NCI-H748 (cell line): ENCODE results near the gene EIF2B4.
"Not testable (repeated sequence)": the region's sequence is repeated elsewhere in the genome, so short reads cannot be mapped to it uniquely, and the experiment has no call there.

Experiments used
- DNase-seq: peaks from one replicate; lab custom pipeline; 2025; ENCODE audit not compliant: unreplicated experiment; lab: John Stamatoyannopoulos, UW

The EIF2B4 gene

DNA sequence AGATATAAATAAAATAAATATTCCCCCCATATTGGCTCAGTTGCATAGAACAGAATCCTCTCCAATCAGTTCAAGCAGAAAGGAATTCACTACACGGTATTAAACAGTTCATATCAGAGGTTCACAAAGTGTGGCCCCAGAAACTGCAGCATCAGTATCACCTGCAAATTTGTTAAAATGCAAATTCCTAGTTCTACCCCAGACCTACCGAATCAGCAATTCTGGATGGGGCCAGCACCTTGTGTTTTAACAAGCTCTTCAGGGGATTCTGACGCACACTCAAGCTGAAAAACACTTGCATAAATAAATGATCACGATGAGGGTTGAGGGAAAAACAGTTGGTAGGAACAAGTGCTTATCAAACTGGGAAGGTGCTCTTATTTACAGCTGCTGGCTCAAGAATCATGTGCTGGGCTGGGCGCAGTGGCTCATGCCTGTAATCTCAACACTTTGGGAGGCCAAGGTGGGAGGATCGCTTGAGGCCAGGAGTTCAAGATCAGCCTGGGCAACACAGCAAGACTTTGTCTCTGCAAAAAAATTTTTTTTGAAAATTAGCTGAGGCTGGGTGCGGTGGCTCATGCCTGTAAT is 19.9 kb downstream of the EIF2B4 start:
- no peak for DNase-seq

DNA sequence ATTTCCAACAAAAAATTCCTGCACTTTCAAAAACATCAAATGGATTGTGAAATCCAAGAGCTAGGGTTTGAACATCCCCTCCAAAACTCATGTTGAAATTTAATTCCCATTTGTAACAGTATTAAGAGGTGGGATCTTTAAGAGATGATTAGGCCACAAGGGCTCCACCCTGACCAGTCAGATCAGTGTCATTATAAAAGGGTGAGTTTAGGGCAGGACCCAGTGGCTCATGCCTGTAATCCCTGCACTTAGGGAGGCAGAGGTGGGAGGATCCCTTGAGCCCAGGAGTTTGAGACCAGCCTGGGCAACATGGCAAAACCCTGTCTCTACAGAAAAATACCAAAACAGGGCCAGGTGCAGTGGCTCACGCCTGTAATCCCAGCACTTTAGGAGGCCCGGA is 22.5 kb downstream of the EIF2B4 start:
- no peak for DNase-seq

DNA sequence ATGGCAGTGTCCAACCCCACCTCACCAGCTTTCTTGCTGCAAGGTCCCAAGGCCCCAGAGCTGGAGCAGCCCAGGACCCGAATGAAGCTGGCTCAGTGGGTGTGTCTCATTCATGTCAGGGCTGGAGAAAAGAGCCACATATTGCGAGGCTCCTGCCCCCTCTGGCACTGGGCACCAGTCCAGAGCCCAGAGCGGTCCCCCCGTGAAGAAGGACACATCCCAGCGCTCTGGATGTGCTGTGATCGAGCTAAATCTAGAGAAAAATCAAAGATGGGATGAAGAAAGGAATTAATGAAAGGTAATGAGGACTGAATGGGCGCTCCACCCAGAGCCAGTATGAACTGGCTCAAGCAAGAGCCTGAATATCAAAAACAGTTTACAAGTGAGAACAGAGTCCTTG is 34.0 kb downstream of the EIF2B4 start:
- no peak for DNase-seq

GRCh38 chr2:27335311-27335710 is 34.8 kb downstream of the EIF2B4 start:
- no peak for DNase-seq

DNA sequence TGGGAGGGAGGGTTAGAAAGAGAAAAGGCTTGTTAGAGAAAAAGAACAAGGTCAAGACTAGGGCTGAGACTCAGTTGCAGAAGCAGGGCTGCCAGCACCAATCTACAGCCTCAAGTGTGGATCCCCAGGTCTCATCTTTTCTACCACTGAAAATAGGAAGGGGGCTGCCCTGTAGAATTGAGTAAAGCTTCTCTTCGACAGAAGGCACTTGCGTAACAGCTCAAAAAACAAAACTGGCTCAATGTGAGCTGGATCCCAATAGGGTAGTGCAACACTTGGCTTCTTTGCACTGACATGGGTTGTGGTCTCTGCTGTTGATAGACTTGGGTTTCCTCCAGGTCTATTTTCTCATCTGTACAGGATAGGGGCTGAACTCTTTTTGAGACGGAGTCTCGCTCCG is 45.4 kb downstream of the EIF2B4 start:
- DNase-seq: no peak

GRCh38 chr2:27323596-27324285 is 46.4 kb downstream of the EIF2B4 start:
- DNase-seq: peak; percentile 19

DNA sequence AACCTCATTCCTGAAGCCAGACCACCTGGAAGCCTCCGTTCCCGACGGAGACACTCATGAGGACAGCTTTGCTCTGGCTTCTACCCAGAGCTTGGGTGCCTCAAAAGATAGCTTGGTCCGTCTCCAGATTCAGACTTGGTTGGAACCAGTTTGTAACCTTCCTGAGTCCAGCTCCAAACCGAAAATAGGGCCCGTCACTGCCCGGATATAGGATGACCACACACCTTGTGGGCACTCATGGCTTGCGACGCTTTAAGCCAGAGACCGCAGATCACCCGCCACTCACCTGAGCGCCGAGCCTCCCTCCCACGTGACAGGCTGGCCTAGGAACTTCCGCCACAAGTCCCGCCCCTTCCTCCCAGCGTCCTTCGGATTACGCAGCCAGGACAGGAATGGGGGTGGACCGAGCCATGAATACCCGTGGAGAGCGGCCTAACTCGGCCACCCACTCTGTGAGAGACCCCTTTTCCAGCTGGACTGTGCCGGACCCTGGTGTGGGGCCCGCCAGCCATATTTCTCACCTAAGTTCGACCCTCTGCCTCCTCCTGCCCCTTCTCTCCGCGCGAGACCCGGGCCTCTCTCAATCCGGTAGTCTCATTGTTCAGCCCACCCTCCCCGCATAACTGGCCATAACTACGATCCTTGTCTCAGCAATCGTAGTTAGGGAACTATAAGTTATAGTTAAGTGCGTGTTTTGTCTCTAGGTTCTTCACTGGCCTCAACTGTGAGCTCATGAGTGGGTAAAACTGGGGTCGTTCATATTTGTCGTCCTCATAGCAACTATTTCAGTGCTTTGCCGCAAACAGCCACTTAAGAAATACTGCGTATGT is 47.2 kb downstream of the EIF2B4 start, which contains the start of gene MPV17:
TSS of gene MPV17 (minus strand) at position 332 of the 830 bp plus-strand sequence. CDS start 580 bp downstream, outside the sequence.
- DNase-seq: peak; percentile 93

DNA sequence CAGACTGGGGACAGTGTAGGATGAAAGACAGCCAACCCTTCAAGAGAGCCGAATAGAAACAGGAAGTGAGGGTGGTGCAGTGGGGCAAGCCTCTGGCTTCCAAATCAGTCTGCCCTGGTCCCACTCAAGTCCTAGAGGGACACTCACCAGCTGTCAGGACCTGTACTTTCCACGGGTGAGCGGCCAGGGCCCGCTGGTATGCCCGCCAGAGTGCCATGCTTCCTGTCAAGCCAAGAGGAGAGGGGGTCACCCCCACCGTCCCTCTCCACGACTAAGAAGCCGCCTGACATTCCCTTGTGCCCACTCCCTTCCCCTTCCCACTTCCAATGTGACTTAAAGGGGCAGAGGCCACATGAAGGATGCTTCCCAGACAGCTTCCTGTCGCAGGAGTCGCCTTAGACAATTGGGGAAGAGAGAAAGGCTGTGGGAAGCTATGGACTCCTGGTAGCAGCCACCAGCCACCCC is 47.8 kb downstream of the EIF2B4 start:
- DNase-seq: peak; percentile 31

GRCh38 chr2:27320958-27321543 is 49.1 kb downstream of the EIF2B4 start:
- DNase-seq: peak; percentile 17

DNA sequence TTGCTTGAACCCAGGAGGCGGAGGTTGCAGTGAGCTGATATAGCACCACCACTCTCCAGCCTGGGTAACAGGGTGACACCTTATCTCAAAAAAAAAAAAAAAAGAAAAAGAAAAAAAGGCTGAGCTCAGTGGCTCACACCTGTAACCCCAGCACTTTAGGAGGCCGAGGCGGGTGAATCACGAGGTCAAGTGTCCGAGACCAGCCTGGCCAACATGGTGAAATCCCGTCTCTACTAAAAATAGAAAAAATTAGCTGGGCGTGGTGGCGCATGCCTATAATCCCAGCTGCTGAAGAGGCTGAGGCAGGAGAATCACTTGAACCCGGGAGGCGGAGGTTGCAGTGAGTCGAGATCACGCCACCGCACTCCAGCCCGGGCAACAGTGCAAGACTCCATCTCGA is 50.3 kb downstream of the EIF2B4 start:
- not testable (repeated sequence) for DNase-seq

DNA sequence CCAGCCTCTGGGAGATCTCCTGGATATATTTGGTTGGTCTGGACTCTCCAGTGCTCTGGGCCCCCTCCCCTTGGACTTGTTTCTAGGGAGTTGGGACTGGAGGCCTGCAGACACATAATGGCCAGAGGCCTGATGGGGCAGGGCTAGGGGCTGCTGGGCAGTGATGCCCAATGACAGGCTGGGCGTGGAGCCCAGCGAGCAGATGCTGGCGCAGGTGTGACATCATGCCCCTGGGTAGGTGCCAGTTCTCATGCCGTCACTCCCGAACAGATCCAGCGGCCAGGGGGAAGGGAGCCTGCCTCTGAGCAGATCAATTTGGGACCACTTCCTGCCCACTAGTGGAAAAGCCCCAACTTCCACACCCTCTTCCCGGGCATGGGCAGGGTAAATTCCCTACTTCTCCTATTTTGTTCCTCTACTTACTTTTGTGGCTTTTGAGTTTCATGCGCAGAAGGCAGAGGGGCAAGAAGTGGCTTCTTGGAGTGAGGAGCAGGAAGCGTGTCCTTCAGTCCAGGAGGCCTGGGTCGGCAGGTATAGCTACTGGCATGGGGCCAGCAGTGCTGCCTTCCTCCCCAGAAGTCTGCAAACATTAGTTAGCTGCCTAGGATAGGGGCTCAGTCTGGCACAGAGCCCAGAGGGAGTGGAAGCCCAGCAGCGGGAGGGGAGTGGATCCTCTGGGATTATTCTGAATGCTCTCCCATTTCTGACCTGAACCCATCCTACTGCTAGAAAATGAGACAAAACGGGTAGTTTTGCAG is 53.3 kb downstream of the EIF2B4 start:
- peak; percentile 84 for DNase-seq

DNA sequence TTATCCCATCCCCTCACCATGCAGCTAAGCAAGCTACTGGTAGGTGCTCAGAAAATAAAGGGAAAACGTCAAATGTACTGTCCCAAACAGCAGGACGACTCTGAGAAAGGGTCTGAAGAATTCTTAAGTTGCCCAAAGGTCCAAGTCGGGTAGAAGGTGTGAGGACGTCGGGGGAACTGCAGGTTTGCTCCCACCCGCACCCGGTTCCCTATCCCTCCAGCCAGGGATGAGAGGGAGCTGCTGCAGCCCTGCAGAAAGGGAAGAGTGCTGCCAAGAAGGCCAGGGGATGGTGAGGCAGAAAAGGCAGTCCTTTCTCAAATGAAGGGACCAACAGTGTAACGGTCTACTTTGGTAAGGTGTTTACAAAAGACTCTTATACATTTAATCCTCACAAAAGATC is 55.0 kb downstream of the EIF2B4 start:
- no peak for DNase-seq

DNA sequence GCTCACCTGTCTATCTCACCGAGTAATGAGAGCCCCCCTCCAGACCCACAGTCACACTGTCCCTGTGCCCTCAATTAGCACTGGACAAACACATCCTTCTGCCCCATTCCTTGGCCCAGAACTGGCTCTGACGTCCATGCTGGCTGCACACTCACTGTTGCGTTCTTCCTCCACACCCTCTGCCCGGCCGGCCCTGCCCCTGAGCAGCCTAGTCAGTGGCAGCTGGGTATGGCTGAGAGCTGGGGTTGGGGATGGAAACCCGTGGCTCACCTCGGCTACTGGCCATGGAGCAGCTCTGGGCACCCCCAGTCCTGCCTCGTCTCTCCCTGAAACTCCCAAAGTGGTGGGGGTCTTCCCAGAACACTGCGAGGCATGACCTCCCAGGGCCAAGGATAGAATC is 55.4 kb downstream of the EIF2B4 start:
- DNase-seq: no peak
